Smooth muscle cell (in vitro differentiated cells): ENCODE data around the gene PGBD5. TPM values are rescaled to one million over a fixed set of nuclear protein-coding genes. Genes with fewer than 3 reads are reported as not detected.
"Not testable (repeated sequence)": the region's sequence is repeated elsewhere in the genome, so short reads cannot be mapped to it uniquely, and the experiment has no call there.

Experiments used
- DNase-seq: peaks from one replicate; lab custom pipeline; 2025; ENCODE audit not compliant: unreplicated experiment; lab: John Stamatoyannopoulos, UW
- H2AFZ ChIP-seq: fragments of 200-600 bp; sonication (generic); 2 replicates; pipeline ENCODE4 v1.6.0; 2016; ENCODE audit warnings: antibody characterized with exemption, low read depth, mild to moderate bottlenecking
- H3F3A ChIP-seq: fragments of 200-600 bp; sonication (generic); 2 replicates; pipeline ENCODE4 v1.6.0; 2017; ENCODE audit warnings: antibody characterized with exemption, low read depth
- H3K27ac ChIP-seq: fragments of 200-600 bp; sonication (generic); 2 replicates; pipeline ENCODE4 v1.5.1; 2016; ENCODE audit warnings: low read depth, mild to moderate bottlenecking
- H3K27me3 ChIP-seq: fragments of 200-600 bp; sonication (generic); 2 replicates; pipeline ENCODE4 v1.6.1; 2016; ENCODE audit warnings: low read depth, mild to moderate bottlenecking
- H3K36me3 ChIP-seq: fragments of 200-600 bp; sonication (generic); 2 replicates; pipeline ENCODE4 v1.5.1; 2016; ENCODE audit warnings: low read depth
- H3K4me1 ChIP-seq: fragments of 200-600 bp; sonication (generic); 2 replicates; pipeline ENCODE4 v1.5.1; 2016; ENCODE audit warnings: low read depth
- H3K4me2 ChIP-seq: fragments of 200-600 bp; sonication (generic); 2 replicates; pipeline ENCODE4 v1.6.0; 2016; ENCODE audit warnings: mild to moderate bottlenecking
- H3K4me3 ChIP-seq: fragments of 200-600 bp; sonication (generic); 2 replicates; pipeline ENCODE4 v1.5.1; 2016; ENCODE audit warnings: mild to moderate bottlenecking
- H3K79me2 ChIP-seq: fragments of 200-600 bp; sonication (generic); 2 replicates; pipeline ENCODE4 v1.6.0; 2016; ENCODE audit warnings: low read depth, mild to moderate bottlenecking
- H3K9ac ChIP-seq: fragments of 200-600 bp; sonication (generic); 2 replicates; pipeline ENCODE4 v1.6.0; 2016; ENCODE audit warnings: low read depth
- H3K9me3 ChIP-seq: fragments of 200-600 bp; sonication (generic); replicated peaks from 2 replicates; pipeline ENCODE4 v1.5.1; 2016; ENCODE audit warnings: low read depth
- H4K20me1 ChIP-seq: fragments of 200-600 bp; sonication (generic); 2 replicates; pipeline ENCODE4 v1.6.0; 2016; ENCODE audit warnings: low read depth
- WGBS: methylation state at CpG from one replicate; pipeline ENCODE4 v1.1.7; 2016; ENCODE audit warnings: low lambda C conversion rate; 5-methylcytosine and 5-hydroxymethylcytosine counted together
- polyA plus RNA-seq: library from polyadenylated mRNA; unstranded; fragments of >200 nt; fragmentation: Nextera tagmentation; extraction: Ambion mirVana; gene quantifications from 2 replicates; pipeline ENCODE4 v1.2.1, GENCODE V29; 2016
- total RNA-seq: library from RNA; depleted of rRNA; stranded (reverse); fragments of >200 nt; gene quantifications from 2 replicates; pipeline ENCODE4 v1.2.3, GENCODE V29; 2014
- TF ChIP-seq, protein P1 (sequence below): fragments of 200-600 bp; sonication (generic); IDR thresholded peaks from 2 replicates; pipeline ENCODE4 v1.5.1; 2017; ENCODE audit warnings: borderline replicate concordance, mild to moderate bottlenecking, antibody characterized with exemption; ENCODE audit not compliant: insufficient read depth, poor library complexity, severe bottlenecking

PGBD5 gene
- 0.58 and 0.94 TPM in 2 replicates for total RNA-seq
- polyA plus RNA-seq, result 0.83 and 2.2 TPM in 2 replicates

DNA sequence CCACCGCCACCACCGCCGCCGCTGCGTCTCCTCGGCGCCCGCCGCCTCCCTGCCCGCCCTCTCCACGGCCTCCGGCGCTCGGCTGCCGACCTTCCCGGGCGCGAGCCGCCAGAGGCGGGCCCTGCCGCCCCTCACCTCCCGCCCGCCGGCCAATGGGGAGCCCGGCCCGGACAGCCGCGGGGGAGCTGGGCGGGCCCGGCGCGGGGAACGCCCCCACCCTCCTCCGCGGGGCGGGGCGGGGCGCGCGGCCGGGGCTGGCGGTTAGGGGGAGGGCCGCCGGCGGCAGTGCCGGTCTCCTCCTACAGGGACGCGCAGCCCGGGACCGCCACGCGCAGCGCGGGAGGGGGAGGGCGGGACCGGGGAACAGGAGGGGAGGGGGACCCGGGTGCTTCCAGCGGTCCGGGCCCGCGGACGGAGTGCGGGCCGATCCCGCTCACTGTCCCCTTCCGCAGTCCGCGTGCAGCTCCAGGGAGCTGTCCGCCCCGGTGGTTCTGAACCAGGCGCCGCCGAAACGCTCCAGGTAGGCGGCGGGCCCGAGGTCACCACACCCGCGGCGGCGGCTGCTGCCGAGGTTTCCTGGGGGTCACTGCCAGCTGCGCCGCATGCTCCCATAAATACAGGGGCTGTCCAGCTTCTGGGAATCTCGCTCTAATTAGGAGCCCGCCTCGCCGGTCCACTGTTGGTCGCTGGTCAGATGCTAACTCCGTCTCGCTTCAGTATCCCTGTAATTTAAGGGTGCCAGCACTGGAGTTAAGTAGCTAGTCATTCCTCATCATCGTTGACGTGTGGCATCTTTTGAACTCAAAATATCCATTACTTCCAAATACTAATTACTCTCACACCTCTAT, at the start of gene PGBD5:
TSS of gene PGBD5 (minus strand) at position 87 of the 848 bp plus-strand sequence. CDS start 404 bp downstream, outside the sequence.
- Histone ChIP-seq H3K9ac (no peak within 1 kb of the TSS), H4K20me1 (peaks cover 9% of the 10 kb centered on the region), H3K27me3 (peaks cover 69% of the 10 kb centered on the region), H3K79me2 (no peaks in the 10 kb centered on the region), H3K27ac (no peak within 1 kb of the TSS), H3K9me3 (no peaks in the 10 kb centered on the region), H2AFZ (no peak within 1 kb of the TSS), H3K4me1 (peaks cover 24% of the 10 kb centered on the region), H3K4me3 (peak within 1 kb of the TSS; percentile 62), H3K36me3 (no peaks in the 10 kb centered on the region), H3K4me2 (peak within 1 kb of the TSS; percentile 86), H3F3A (peaks cover 5% of the 10 kb centered on the region)
- TF ChIP-seq, protein P1, sequence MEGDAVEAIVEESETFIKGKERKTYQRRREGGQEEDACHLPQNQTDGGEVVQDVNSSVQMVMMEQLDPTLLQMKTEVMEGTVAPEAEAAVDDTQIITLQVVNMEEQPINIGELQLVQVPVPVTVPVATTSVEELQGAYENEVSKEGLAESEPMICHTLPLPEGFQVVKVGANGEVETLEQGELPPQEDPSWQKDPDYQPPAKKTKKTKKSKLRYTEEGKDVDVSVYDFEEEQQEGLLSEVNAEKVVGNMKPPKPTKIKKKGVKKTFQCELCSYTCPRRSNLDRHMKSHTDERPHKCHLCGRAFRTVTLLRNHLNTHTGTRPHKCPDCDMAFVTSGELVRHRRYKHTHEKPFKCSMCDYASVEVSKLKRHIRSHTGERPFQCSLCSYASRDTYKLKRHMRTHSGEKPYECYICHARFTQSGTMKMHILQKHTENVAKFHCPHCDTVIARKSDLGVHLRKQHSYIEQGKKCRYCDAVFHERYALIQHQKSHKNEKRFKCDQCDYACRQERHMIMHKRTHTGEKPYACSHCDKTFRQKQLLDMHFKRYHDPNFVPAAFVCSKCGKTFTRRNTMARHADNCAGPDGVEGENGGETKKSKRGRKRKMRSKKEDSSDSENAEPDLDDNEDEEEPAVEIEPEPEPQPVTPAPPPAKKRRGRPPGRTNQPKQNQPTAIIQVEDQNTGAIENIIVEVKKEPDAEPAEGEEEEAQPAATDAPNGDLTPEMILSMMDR, result no peak
- WGBS, result 3% methylated on average over 29 of the region's 93 CpGs
- DNase-seq, result peak; percentile 45

DNA sequence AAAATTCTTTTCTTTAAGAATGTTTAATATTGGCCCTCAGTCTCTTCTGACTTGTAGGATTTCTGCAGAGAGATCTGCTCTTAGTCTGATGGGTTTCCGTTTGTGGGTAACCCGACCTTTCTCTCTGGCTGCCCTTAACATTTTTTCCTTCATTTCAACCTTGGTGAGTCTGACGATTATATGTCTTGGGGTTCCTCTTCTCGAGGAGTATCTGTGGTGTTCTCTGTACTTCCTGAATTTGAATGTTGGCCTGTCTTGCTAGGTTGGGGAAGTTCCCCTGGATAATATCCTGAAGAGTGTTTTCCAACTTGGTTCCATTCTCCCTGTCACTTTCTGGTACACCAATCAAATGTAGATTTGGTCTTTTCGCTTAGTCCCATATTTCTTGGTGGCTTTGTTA, 48.8 kb upstream of the PGBD5 start:
- H3K79me2 ChIP-seq, H3K36me3 ChIP-seq, DNase-seq, H3K4me1 ChIP-seq, H3K4me2 ChIP-seq, H4K20me1 ChIP-seq, H3K4me3 ChIP-seq, H3K27ac ChIP-seq, H3K9ac ChIP-seq, H3F3A ChIP-seq, H3K9me3 ChIP-seq, H2AFZ ChIP-seq, H3K27me3 ChIP-seq: not testable (repeated sequence)
- WGBS, result 90% methylated on average over 5 of the region's 5 CpGs

DNA sequence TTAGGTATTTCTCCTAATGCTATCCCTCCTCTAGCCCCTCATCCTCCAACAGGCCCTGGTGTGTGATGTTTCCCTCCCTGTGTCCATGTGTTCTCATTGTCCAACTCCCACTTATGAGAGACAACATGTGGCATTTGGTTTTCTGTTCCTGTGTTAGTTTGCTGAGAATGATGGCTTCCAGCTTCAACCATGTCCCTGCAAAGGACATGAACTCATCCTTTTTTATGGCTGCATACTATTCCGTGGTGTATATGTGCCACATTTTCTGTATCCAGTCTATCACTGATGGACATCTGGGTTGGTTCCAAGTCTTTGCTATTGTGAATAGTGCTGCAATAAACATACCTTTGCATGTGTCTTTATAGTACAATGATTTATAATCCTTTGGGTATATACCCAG, 44.6 kb upstream of the PGBD5 start:
- H4K20me1 ChIP-seq, H3K27ac ChIP-seq, H3F3A ChIP-seq, H3K36me3 ChIP-seq, H3K9ac ChIP-seq, DNase-seq, H3K4me2 ChIP-seq, H3K27me3 ChIP-seq, H3K9me3 ChIP-seq, H2AFZ ChIP-seq, H3K4me3 ChIP-seq, H3K4me1 ChIP-seq, H3K79me2 ChIP-seq: not testable (repeated sequence)
- WGBS, result 96% methylated on average over 1 of the region's 1 CpG

GRCh38 chr1:230469271-230469670, 43.1 kb upstream of the PGBD5 start:
- DNase-seq, result no peak
- no peaks in the 10 kb centered on the region for H3K79me2 ChIP-seq
- H3K36me3 ChIP-seq, result no peaks in the 10 kb centered on the region
- peaks cover 4% of the 10 kb centered on the region for H3K4me1 ChIP-seq
- H3K4me2 ChIP-seq, result no peak overlapping the region
- no peak overlapping the region for H2AFZ ChIP-seq
- H3K4me3 ChIP-seq, result no peak overlapping the region
- no peaks in the 10 kb centered on the region for H3K9me3 ChIP-seq
- no peaks in the 10 kb centered on the region for H3F3A ChIP-seq
- H4K20me1 ChIP-seq, result no peaks in the 10 kb centered on the region
- H3K27me3 ChIP-seq, result no peaks in the 10 kb centered on the region
- TF ChIP-seq, protein P1, result no peak
- no peak overlapping the region for H3K9ac ChIP-seq
- no peak overlapping the region for H3K27ac ChIP-seq
